Osteocyte (in vitro differentiated cells): Measurements from ENCODE around the gene UTF1. TPM values are rescaled to one million over a fixed set of nuclear protein-coding genes. Genes with fewer than 3 reads are reported as not detected.

Experiments
- DNase-seq: peaks from one replicate; pipeline ENCODE4 v3.0.0; 2021; ENCODE audit warnings: mixed read lengths; ENCODE audit not compliant: unreplicated experiment; ENCODE audit errors: extremely low spot score
- H3K27ac Mint-ChIP-seq: one replicate; pipeline ENCODE4 v1.8.0; 2021; ENCODE audit warnings: mild to moderate bottlenecking, mixed read lengths; ENCODE audit not compliant: unreplicated experiment
- H3K27me3 Mint-ChIP-seq: one replicate; pipeline ENCODE4 v1.8.0; 2021; ENCODE audit warnings: mixed read lengths; ENCODE audit not compliant: unreplicated experiment
- H3K36me3 Mint-ChIP-seq: one replicate; pipeline ENCODE4 v1.8.0; 2021; ENCODE audit warnings: mixed read lengths; ENCODE audit not compliant: unreplicated experiment
- H3K4me1 Mint-ChIP-seq: one replicate; pipeline ENCODE4 v1.8.0; 2021; ENCODE audit warnings: mixed read lengths; ENCODE audit not compliant: unreplicated experiment
- H3K4me3 Mint-ChIP-seq: one replicate; pipeline ENCODE4 v1.8.0; 2021; ENCODE audit warnings: mild to moderate bottlenecking, moderate library complexity, mixed read lengths; ENCODE audit not compliant: unreplicated experiment
- H3K9me3 Mint-ChIP-seq: one replicate; pipeline ENCODE4 v1.8.0; 2021; ENCODE audit warnings: mixed read lengths; ENCODE audit not compliant: unreplicated experiment
- CTCF ChIP-seq: fragments of 200-600 bp; sonication (generic); IDR thresholded peaks from 2 replicates; pipeline ENCODE4 v1.5.0; 2021; ENCODE audit warnings: antibody characterized with exemption, mild to moderate bottlenecking, moderate library complexity
- total RNA-seq: library from RNA; stranded (reverse); gene quantifications from 2 replicates; pipeline ENCODE4 v1.2.1, GENCODE V29; 2021

UTF1 gene
- total RNA-seq, 1 donor from 2014 or later, result not detected

- H3K27ac Mint-ChIP-seq, result no peak overlapping the region
- no peak overlapping the region for H3K4me3 Mint-ChIP-seq
- no peaks in the 10 kb centered on the region for H3K4me1 Mint-ChIP-seq
- H3K27me3 Mint-ChIP-seq, result peaks cover 23% of the 10 kb centered on the region
- H3K9me3 Mint-ChIP-seq, result no peaks in the 10 kb centered on the region
- no peak for DNase-seq
- no peak for TF ChIP-seq CTCF
- H3K36me3 Mint-ChIP-seq, result no peaks in the 10 kb centered on the region
Measured at GRCh38 chr10:133248334-133248715, 18.3 kb downstream of the UTF1 start.

DNA sequence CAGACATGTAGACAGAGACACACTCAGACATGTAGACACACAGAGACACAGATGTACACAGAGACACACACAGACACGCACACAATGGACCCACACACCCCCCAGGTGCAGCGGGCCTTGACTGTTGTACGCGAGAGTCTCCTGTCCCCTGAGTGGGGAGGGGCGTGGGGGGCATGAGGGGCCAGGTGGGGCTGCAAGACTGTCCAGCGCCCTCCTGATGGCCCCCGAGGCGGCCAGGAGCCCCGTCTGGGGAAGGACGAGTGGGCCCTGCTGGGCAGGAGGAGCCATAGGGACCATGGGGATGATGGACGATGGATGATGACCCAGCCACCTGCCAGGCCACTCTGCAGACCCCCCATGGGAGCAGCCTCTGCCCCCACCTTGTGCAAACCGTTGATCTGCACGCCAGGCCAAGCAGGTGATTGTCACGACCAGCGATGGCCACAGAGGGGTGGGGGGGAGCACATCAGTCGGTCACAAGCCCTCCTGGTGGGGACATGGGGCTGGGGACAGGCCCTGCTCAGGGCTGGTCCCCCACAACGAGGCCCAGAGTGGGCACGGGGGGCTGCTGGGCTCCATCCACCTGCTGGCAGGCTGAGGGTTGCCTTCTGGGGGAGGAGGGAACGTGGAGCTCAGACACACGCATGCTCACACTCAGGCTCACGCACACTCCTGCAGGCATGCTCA is 19.2 kb downstream of the UTF1 start:
- TF ChIP-seq CTCF, result no peak
- H3K4me3 Mint-ChIP-seq, result no peak overlapping the region
- H3K4me1 Mint-ChIP-seq, result no peaks in the 10 kb centered on the region
- no peak overlapping the region for H3K27ac Mint-ChIP-seq
- DNase-seq, result no peak
- no peaks in the 10 kb centered on the region for H3K9me3 Mint-ChIP-seq
- H3K36me3 Mint-ChIP-seq, result no peaks in the 10 kb centered on the region
- peaks cover 21% of the 10 kb centered on the region for H3K27me3 Mint-ChIP-seq

GRCh38 chr10:133249975-133250754 is 20.1 kb downstream of the UTF1 start:
- DNase-seq, result no peak
- TF ChIP-seq CTCF, result no peak
- H3K9me3 Mint-ChIP-seq, result no peaks in the 10 kb centered on the region
- peaks cover 21% of the 10 kb centered on the region for H3K27me3 Mint-ChIP-seq
- no peak overlapping the region for H3K4me3 Mint-ChIP-seq
- H3K36me3 Mint-ChIP-seq, result no peaks in the 10 kb centered on the region
- no peaks in the 10 kb centered on the region for H3K4me1 Mint-ChIP-seq
- H3K27ac Mint-ChIP-seq, result no peak overlapping the region

GRCh38 chr10:133251388-133252222 is 21.6 kb downstream of the UTF1 start:
- H3K4me3 Mint-ChIP-seq, result no peak overlapping the region
- no peaks in the 10 kb centered on the region for H3K9me3 Mint-ChIP-seq
- peaks cover 18% of the 10 kb centered on the region for H3K27me3 Mint-ChIP-seq
- TF ChIP-seq CTCF, result no peak
- H3K27ac Mint-ChIP-seq, result no peak overlapping the region
- no peak for DNase-seq
- no peaks in the 10 kb centered on the region for H3K4me1 Mint-ChIP-seq
- no peaks in the 10 kb centered on the region for H3K36me3 Mint-ChIP-seq

GRCh38 chr10:133252223-133252552 is 22.2 kb downstream of the UTF1 start:
- peaks cover 16% of the 10 kb centered on the region for H3K27me3 Mint-ChIP-seq
- no peak overlapping the region for H3K27ac Mint-ChIP-seq
- peaks cover 2% of the 10 kb centered on the region for H3K4me1 Mint-ChIP-seq
- H3K9me3 Mint-ChIP-seq, result no peaks in the 10 kb centered on the region
- H3K36me3 Mint-ChIP-seq, result no peaks in the 10 kb centered on the region
- DNase-seq, result no peak
- no peak overlapping the region for H3K4me3 Mint-ChIP-seq
- TF ChIP-seq CTCF, result no peak
